IMR-90 (cell line): ENCODE measurements around the gene LAMB3.

Experiments
- BHLHE40 ChIP-seq: fragments of 150-350 bp; IDR thresholded peaks from 2 replicates; pipeline ENCODE4 v1.6.1; 2016; ENCODE audit warnings: mild to moderate bottlenecking, low read depth, low read length
- CHD1 ChIP-seq: IDR thresholded peaks from 2 replicates; pipeline ENCODE4 v1.6.1; 2012; ENCODE audit warnings: low read depth, low read length, improper control_type of control experiment
- FOS ChIP-seq: fragments of 150-350 bp; IDR thresholded peaks from 2 replicates; pipeline ENCODE4 v1.6.1; 2016; ENCODE audit warnings: low read depth, low read length
- MAZ ChIP-seq: IDR thresholded peaks from 2 replicates; pipeline ENCODE4 v1.6.1; 2012; ENCODE audit warnings: low read depth, mild to moderate bottlenecking, low read length, improper control_type of control experiment, moderate library complexity, borderline replicate concordance
- POLR2A ChIP-seq: IDR thresholded peaks from 2 replicates; pipeline ENCODE4 v1.6.1; 2012; ENCODE audit warnings: mild to moderate bottlenecking, low read depth, low read length
- SMC3 ChIP-seq: fragments of 150-350 bp; IDR thresholded peaks from 2 replicates; pipeline ENCODE4 v1.6.1; 2016; ENCODE audit warnings: low read depth, mild to moderate bottlenecking, antibody characterized with exemption, low read length, moderate library complexity
- USF2 ChIP-seq: fragments of 150-350 bp; IDR thresholded peaks from 2 replicates; pipeline ENCODE4 v1.6.1; 2017; ENCODE audit warnings: mild to moderate bottlenecking, antibody characterized with exemption, low read length, low read depth
- TF ChIP-seq, protein P1 (sequence below): conservative IDR thresholded peaks from 2 replicates; pipeline ENCODE4 v1.5.1; 2012; ENCODE audit warnings: mild to moderate bottlenecking, low read depth, low read length, improper control_type of control experiment

DNA sequence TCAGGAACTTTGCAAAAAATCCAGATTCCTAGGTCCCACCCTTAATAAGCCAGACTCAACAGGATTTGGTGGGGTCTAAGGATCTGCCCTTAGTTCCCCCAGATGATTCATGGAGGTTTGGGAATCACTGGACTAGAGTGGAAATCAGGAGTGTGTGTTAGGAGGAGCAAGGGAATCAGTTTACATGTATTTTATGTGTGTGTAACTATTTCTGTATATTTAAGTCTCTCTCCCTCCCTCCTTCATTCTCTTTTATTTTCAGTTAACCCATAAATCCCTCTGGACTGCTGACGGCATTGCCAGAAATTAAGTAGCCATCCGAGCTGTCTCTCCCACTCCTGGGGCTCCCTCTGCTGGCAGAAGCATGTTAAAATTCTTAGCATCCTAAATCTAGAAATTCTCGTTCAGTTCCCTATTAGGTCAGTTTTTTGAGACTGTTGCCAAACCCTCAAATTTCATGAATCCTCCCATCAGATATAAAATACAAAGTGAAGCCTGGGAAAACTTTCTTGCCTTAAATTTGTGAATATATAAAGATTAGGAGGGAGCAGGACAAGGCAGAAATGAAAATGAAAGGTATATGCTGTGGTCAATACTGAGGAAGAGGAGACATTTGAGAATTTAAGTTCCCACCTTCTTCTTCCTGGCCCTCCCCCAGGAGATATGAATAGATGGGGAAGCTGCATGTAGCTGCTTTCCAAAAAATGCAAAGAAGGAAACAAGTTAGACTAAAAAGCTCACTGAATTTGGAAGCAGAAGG is 40.7 kb upstream of the LAMB3 start:
- TF ChIP-seq, protein P1, sequence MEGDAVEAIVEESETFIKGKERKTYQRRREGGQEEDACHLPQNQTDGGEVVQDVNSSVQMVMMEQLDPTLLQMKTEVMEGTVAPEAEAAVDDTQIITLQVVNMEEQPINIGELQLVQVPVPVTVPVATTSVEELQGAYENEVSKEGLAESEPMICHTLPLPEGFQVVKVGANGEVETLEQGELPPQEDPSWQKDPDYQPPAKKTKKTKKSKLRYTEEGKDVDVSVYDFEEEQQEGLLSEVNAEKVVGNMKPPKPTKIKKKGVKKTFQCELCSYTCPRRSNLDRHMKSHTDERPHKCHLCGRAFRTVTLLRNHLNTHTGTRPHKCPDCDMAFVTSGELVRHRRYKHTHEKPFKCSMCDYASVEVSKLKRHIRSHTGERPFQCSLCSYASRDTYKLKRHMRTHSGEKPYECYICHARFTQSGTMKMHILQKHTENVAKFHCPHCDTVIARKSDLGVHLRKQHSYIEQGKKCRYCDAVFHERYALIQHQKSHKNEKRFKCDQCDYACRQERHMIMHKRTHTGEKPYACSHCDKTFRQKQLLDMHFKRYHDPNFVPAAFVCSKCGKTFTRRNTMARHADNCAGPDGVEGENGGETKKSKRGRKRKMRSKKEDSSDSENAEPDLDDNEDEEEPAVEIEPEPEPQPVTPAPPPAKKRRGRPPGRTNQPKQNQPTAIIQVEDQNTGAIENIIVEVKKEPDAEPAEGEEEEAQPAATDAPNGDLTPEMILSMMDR, result peak; percentile 92
- TF ChIP-seq USF2 (no peak), MAZ (no peak), CHD1 (no peak), BHLHE40 (no peak), POLR2A (no peak), SMC3 (peak; percentile 93), FOS (no peak)
